Liver (tissue), 2 donors: ENCODE results near the gene PSMB1.

Source experiments
- GABPA ChIP-seq, 2 donors: IDR thresholded peaks in 1 of 2; conservative IDR thresholded peaks in 1 of 2; 2 replicates each; pipeline ENCODE4 v1.6.1; 2016; ENCODE audit warnings: antibody characterized with exemption in 2 of 2, mild to moderate bottlenecking in 1 of 2, moderate library complexity in 1 of 2
- RAD21 ChIP-seq, 2 donors: IDR thresholded peaks; 2 replicates each; pipeline ENCODE4 v1.6.1; 2016; ENCODE audit warnings: antibody characterized with exemption in 2 of 2, mild to moderate bottlenecking in 2 of 2
- YY1 ChIP-seq: IDR thresholded peaks from 2 replicates; pipeline ENCODE4 v1.6.1; 2016; ENCODE audit warnings: antibody characterized with exemption, mild to moderate bottlenecking
- TF ChIP-seq, protein P1 (sequence below): IDR thresholded peaks from 2 replicates; pipeline ENCODE4 v1.6.1; 2016; ENCODE audit warnings: antibody characterized with exemption
- donor health status: healthy.

DNA sequence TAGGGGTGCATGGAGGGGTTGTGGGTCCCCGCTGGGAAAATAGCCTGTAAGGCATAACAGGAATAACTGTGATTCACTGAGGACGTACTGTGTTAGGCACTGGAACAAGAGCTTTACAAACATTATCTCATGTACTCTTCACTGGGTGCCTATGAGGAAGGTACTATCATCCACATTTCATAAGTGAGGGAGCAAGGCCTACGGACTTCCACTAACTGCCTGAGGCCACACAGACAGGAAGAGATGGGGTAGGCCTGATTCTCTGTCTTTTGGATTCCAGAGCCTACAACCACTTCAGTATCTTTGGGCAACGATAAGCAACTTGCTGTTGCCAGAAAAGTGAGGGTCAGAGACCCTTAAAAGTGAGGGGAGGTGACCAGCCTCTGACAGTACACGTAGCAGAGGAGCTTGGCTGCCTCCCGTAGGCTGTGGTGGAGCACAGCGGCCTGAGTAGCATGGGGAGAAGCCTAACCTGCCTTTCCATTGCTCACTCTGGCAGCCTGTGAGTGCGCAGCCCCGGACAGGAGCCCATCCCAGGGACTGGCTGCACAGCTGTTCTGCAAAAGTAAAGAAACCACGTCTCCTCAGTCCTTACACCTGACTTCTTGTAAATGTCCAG, 30.4 kb downstream of the PSMB1 start:
- TF ChIP-seq, protein P1, sequence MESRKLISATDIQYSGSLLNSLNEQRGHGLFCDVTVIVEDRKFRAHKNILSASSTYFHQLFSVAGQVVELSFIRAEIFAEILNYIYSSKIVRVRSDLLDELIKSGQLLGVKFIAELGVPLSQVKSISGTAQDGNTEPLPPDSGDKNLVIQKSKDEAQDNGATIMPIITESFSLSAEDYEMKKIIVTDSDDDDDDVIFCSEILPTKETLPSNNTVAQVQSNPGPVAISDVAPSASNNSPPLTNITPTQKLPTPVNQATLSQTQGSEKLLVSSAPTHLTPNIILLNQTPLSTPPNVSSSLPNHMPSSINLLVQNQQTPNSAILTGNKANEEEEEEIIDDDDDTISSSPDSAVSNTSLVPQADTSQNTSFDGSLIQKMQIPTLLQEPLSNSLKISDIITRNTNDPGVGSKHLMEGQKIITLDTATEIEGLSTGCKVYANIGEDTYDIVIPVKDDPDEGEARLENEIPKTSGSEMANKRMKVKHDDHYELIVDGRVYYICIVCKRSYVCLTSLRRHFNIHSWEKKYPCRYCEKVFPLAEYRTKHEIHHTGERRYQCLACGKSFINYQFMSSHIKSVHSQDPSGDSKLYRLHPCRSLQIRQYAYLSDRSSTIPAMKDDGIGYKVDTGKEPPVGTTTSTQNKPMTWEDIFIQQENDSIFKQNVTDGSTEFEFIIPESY, result no peak
- TF ChIP-seq RAD21 (IDR thresholded peaks at IDR 0.05), result no peak
- TF ChIP-seq YY1, result no peak
- TF ChIP-seq GABPA (IDR thresholded peaks at IDR 0.05 in 1 of 2, conservative IDR thresholded peaks at IDR 0.05 in 1 of 2), result no peak
